Left ventricle myocardium inferior (tissue), 1 donor: Measurements from ENCODE around the gene ACE. TPM values are rescaled to one million over a fixed set of nuclear protein-coding genes. Genes with fewer than 3 reads are reported as not detected.

ENCODE experiments used
- DNase-seq: peaks from one replicate; pipeline ENCODE4 v3.0.0-alpha.2; 2020
- H3K27ac ChIP-seq: fragments of 200-600 bp; replicated peaks from 2 replicates; pipeline ENCODE4 v1.8.0; 2021
- H3K27me3 ChIP-seq: fragments of 200-600 bp; 2 replicates; pipeline ENCODE4 v1.8.0; 2021; ENCODE audit warnings: low read depth
- H3K36me3 ChIP-seq: fragments of 200-600 bp; 2 replicates; pipeline ENCODE4 v1.8.0; 2021
- H3K4me1 ChIP-seq: fragments of 200-600 bp; 2 replicates; pipeline ENCODE4 v1.8.0; 2021
- H3K4me3 ChIP-seq: fragments of 200-600 bp; 2 replicates; pipeline ENCODE4 v1.8.0; 2021; ENCODE audit warnings: mild to moderate bottlenecking, moderate library complexity
- H3K9me3 ChIP-seq: fragments of 200-600 bp; replicated peaks from 2 replicates; pipeline ENCODE4 v1.8.0; 2021
- intact Hi-C: fragments of 100-400 bp; cut with micrococcal nuclease; formaldehyde crosslinking; loops from one replicate; pipeline ENCODE4 v1.11.0; 2022
- total RNA-seq: library from RNA; stranded (reverse); fragmentation: NEBNext Ultra II Directional; extraction: Animal tissue kit (Norgen Biotek cat#: 25700); gene quantifications from one replicate; pipeline ENCODE4 v1.2.1, GENCODE V29; 2021
- TF ChIP-seq, protein P1 (sequence below): fragments of 200-600 bp; IDR thresholded peaks from 2 replicates; pipeline ENCODE4 v1.8.0; 2021; ENCODE audit warnings: antibody characterized with exemption, mild to moderate bottlenecking, borderline replicate concordance
- donor health status: DM: no; HTN: yes; CAD: no; lungs with severe emphysema.

The ACE gene
- total RNA-seq, 1 donor from 2014 or later, result 6.2 TPM

DNA sequence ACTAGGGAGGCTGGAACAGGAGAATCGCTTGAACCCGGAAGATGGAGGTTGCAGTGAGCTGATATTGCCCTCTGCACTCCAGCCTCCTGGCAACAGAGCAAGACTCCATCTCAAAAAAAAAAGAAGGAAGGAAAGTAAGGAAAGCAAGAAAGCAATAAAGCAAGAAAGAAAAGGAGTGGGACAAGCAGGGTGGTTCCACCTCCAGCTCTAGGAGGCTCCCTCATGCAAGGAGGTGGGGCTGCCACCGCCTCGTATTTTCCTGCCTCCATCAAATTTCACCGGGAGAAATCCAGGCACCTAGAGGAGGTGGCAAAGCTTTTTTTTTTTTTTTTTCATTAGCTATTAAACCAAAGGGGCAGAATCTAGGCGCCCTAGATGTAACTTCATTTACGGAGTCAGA lies 31.8 kb upstream of the ACE start:
- Histone ChIP-seq H3K9me3 (no peaks in the 10 kb centered on the region), H3K27me3 (no peaks in the 10 kb centered on the region), H3K27ac (no peak overlapping the region), H3K4me3 (peak overlapping the region; percentile 83), H3K36me3 (no peaks in the 10 kb centered on the region), H3K4me1 (peaks cover 70% of the 10 kb centered on the region)
- TF ChIP-seq, protein P1, sequence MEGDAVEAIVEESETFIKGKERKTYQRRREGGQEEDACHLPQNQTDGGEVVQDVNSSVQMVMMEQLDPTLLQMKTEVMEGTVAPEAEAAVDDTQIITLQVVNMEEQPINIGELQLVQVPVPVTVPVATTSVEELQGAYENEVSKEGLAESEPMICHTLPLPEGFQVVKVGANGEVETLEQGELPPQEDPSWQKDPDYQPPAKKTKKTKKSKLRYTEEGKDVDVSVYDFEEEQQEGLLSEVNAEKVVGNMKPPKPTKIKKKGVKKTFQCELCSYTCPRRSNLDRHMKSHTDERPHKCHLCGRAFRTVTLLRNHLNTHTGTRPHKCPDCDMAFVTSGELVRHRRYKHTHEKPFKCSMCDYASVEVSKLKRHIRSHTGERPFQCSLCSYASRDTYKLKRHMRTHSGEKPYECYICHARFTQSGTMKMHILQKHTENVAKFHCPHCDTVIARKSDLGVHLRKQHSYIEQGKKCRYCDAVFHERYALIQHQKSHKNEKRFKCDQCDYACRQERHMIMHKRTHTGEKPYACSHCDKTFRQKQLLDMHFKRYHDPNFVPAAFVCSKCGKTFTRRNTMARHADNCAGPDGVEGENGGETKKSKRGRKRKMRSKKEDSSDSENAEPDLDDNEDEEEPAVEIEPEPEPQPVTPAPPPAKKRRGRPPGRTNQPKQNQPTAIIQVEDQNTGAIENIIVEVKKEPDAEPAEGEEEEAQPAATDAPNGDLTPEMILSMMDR, result no peak
- DNase-seq, result no peak
- intact Hi-C loops, result no loop called here

DNA sequence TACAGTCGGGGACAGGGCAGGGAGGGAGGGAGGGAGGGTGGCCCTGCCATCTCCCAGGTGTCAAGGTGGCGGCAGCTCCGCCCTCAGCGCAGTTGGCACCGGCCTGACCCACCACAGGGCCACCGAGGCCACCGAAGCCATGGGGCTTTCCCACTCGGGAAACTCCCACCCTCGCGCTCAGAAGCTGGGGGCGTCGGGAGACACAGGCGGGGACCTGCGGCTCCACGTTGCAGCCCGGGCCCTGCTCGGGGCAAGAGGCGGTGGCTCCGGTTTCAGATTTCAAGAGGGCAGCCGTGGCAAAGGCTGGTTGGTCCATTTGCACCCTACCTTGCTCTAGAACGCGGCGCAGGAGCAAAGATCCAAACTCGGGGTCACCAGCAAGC lies 31.3 kb upstream of the ACE start:
- Histone ChIP-seq H3K27ac (peak overlapping the region; percentile 88), H3K4me1 (peaks cover 70% of the 10 kb centered on the region), H3K4me3 (peak overlapping the region; percentile 83), H3K27me3 (no peaks in the 10 kb centered on the region), H3K36me3 (no peaks in the 10 kb centered on the region), H3K9me3 (no peaks in the 10 kb centered on the region)
- intact Hi-C loops, result no loop called here
- DNase-seq, result no peak
- TF ChIP-seq, protein P1, result no peak

DNA sequence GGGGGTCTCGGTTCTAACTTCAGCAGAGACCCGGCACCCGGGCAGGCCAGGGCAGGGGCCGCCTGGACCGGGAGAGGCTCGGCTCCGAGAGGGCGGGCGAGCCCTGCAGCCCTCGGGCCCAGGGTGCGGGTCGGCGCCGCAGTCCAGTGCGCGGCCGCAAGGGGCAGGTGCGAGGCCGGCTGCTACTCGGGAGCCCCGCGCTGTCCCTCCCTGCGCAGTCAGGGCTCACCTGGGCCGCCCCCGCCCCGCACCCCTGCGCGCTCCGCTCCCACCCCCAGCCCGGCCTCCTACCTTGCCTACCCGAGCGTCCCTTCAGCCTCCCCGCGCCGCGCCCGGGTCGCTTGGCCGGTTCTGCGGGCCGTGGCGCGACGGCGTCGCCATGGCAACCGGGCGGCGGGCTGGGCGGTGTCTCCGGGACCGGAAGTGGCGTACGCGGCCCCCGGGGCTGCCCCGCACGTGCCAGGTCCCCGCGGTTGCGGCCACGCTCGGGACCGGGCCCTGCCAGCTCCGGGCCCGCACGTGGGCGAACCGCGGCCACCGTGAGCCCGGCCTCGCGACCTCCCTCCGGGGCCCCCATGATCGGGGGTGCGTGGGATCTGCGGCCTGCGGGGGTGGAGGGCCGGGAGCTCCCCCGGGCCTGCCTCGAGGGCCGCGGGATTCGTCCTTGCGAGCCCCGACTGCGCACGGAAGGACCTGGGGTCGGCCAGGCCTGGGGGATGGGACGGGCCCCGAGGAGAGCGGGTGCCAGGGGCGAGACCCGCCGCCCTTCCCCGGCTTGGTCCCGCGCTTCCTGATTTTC lies 30.7 kb upstream of the ACE start, which contains the start of gene CYB561:
TSS of gene CYB561 (minus strand) at position 353 of the 799 bp plus-strand sequence. CDS start 8,759 bp downstream, outside the sequence.
- Histone ChIP-seq H3K4me1 (peaks cover 72% of the 10 kb centered on the region), H3K4me3 (peak within 1 kb of the TSS; percentile 83), H3K27me3 (no peaks in the 10 kb centered on the region), H3K27ac (peak within 1 kb of the TSS; percentile 88), H3K9me3 (no peaks in the 10 kb centered on the region), H3K36me3 (no peaks in the 10 kb centered on the region)
- intact Hi-C loops, result no loop called here
- TF ChIP-seq, protein P1, result peak; percentile 71
- DNase-seq, result peak; percentile 75

DNA sequence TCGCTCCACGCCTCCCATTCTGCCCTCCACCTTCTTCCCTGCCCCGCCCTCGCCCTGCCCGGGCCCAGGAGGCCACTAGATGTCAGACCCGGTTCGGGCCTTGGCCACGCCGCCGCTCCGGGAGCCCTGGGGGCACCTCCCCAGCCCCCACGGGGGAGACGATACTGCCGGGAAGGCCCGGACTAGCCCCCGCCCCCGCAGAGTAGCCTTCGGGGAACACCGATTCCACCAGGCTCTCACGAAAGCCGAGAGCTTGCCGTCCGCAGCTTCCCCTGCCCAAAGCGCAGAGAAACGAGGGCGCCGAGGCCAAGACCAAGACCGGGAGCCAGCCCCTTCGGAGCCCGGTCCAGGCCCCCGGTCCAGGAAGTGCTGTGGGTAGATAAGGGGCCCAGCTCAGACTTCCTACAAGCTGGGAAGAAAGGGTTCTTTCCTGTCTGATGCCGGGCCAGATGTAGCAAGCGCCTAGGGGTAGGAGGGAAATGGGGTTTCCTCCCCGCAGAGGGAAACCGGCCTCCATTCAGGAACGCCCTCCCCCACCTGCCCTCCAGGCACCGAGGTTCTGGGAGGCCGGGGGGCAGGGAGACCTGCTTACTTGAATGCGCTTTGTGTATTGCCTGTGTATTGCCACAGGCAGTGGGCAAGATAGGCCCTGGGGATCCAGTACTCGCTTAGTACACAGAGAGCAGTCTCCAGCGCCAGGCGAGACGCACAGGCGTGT lies 29.9 kb upstream of the ACE start:
- peak; percentile 68 for DNase-seq
- Histone ChIP-seq H3K27me3 (no peaks in the 10 kb centered on the region), H3K4me3 (peak overlapping the region; percentile 83), H3K4me1 (peaks cover 67% of the 10 kb centered on the region), H3K27ac (peak overlapping the region; percentile 88), H3K9me3 (no peaks in the 10 kb centered on the region), H3K36me3 (no peaks in the 10 kb centered on the region)
- TF ChIP-seq, protein P1, result peak; percentile 25
- intact Hi-C loops, result no loop called here

DNA sequence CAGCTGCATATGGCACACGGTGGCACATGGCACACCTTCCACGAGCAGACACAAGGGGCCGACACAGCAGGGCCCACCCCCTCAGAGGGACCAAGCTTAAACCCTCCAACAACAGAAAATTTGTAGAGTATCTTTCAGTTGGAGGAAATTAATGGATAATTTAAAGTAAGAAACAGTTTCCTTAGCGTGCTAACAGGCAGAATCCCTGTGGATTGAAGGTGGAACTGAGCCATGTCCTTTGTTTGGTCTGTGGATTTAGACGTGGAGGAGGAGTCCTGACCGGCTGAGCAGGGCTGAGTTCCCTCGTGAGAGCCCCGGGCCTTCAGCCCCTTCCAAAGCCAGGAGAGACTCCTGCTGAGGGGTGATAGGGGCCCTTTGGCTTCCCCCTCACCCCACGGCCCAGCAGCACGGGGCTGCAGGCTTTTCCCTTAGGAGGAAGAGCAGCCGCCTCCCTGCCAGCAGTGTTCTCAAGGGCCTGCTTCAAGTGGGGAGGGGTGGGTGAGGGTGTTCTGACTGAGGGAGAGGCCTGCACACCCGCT lies 29.3 kb upstream of the ACE start:
- no peaks in the 10 kb centered on the region for H3K36me3 ChIP-seq
- H3K4me3 ChIP-seq, result peak overlapping the region; percentile 83
- intact Hi-C loops, result no loop called here
- peaks cover 65% of the 10 kb centered on the region for H3K4me1 ChIP-seq
- no peaks in the 10 kb centered on the region for H3K9me3 ChIP-seq
- DNase-seq, result no peak
- H3K27me3 ChIP-seq, result no peaks in the 10 kb centered on the region
- TF ChIP-seq, protein P1, result no peak
- H3K27ac ChIP-seq, result peak overlapping the region; percentile 88
